Ishikawa (cell line): ENCODE data around the gene STAT2.

Experiments
- CEBPB ChIP-seq: IDR thresholded peaks from 2 replicates; pipeline ENCODE4 v1.6.1; 2012
- CREB1 ChIP-seq: IDR thresholded peaks from 2 replicates; pipeline ENCODE4 v1.6.1; 2012; ENCODE audit warnings: low read depth
- EGR1 ChIP-seq: IDR thresholded peaks from 2 replicates; pipeline ENCODE4 v1.6.1; 2012
- EP300 ChIP-seq: IDR thresholded peaks from 2 replicates; pipeline ENCODE4 v1.6.1; 2012; ENCODE audit warnings: borderline replicate concordance
- FOXM1 ChIP-seq: IDR thresholded peaks from 2 replicates; pipeline ENCODE4 v1.6.1; 2012; ENCODE audit warnings: low read depth, borderline replicate concordance
- MAX ChIP-seq: IDR thresholded peaks from 2 replicates; pipeline ENCODE4 v1.6.1; 2012
- NFIC ChIP-seq: IDR thresholded peaks from 2 replicates; pipeline ENCODE4 v1.6.1; 2012
- RAD21 ChIP-seq: IDR thresholded peaks from 2 replicates; pipeline ENCODE4 v1.6.1; 2012; ENCODE audit warnings: low read depth
- TAF1 ChIP-seq: IDR thresholded peaks from 2 replicates; pipeline ENCODE4 v1.6.1; 2012; ENCODE audit warnings: low read depth, mild to moderate bottlenecking
- TCF12 ChIP-seq: IDR thresholded peaks from 2 replicates; pipeline ENCODE4 v1.6.1; 2012; ENCODE audit warnings: low read depth
- TEAD4 ChIP-seq: IDR thresholded peaks from 2 replicates; pipeline ENCODE4 v1.6.1; 2012
- USF1 ChIP-seq: IDR thresholded peaks from 2 replicates; pipeline ENCODE4 v1.6.1; 2012
- YY1 ChIP-seq: IDR thresholded peaks from 2 replicates; pipeline ENCODE4 v1.6.1; 2012; ENCODE audit warnings: low read depth
- ZBTB7A ChIP-seq: IDR thresholded peaks from 2 replicates; pipeline ENCODE4 v1.6.1; 2012; ENCODE audit warnings: low read depth
- TF ChIP-seq, protein P1 (sequence below): IDR thresholded peaks from 2 replicates; pipeline ENCODE4 v1.6.1; 2012; ENCODE audit warnings: low read depth, mild to moderate bottlenecking

STAT2 gene

DNA sequence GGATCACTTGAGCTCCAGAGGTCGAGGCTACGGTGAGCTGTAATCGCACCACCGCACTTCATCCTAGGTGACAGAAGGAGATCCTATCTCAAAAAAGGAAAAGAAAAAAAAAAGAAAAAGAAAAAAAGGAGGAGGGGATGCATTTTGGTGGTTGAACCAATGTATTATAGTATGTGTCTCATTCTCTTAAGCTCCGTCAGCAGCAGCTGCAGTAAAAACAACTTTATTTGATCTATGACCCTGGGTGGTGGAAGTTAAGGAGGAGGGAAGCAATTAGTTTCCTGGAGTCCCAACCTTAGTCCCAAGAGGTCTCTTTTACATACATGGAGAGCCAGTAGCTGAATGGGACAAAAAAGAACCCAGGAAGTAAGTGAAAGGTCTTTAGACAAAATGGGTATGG lies 29.5 kb upstream of the STAT2 start:
- no peak for TF ChIP-seq TAF1
- TF ChIP-seq EGR1, result no peak
- no peak for TF ChIP-seq YY1
- TF ChIP-seq TEAD4, result no peak
- TF ChIP-seq NFIC, result no peak
- no peak for TF ChIP-seq ZBTB7A
- no peak for TF ChIP-seq MAX
- TF ChIP-seq USF1, result no peak
- no peak for TF ChIP-seq CEBPB
- no peak for TF ChIP-seq FOXM1
- no peak for TF ChIP-seq RAD21
- no peak for TF ChIP-seq CREB1
- no peak for TF ChIP-seq EP300
- TF ChIP-seq TCF12, result no peak
- TF ChIP-seq, protein P1, sequence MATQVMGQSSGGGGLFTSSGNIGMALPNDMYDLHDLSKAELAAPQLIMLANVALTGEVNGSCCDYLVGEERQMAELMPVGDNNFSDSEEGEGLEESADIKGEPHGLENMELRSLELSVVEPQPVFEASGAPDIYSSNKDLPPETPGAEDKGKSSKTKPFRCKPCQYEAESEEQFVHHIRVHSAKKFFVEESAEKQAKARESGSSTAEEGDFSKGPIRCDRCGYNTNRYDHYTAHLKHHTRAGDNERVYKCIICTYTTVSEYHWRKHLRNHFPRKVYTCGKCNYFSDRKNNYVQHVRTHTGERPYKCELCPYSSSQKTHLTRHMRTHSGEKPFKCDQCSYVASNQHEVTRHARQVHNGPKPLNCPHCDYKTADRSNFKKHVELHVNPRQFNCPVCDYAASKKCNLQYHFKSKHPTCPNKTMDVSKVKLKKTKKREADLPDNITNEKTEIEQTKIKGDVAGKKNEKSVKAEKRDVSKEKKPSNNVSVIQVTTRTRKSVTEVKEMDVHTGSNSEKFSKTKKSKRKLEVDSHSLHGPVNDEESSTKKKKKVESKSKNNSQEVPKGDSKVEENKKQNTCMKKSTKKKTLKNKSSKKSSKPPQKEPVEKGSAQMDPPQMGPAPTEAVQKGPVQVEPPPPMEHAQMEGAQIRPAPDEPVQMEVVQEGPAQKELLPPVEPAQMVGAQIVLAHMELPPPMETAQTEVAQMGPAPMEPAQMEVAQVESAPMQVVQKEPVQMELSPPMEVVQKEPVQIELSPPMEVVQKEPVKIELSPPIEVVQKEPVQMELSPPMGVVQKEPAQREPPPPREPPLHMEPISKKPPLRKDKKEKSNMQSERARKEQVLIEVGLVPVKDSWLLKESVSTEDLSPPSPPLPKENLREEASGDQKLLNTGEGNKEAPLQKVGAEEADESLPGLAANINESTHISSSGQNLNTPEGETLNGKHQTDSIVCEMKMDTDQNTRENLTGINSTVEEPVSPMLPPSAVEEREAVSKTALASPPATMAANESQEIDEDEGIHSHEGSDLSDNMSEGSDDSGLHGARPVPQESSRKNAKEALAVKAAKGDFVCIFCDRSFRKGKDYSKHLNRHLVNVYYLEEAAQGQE, result no peak

DNA sequence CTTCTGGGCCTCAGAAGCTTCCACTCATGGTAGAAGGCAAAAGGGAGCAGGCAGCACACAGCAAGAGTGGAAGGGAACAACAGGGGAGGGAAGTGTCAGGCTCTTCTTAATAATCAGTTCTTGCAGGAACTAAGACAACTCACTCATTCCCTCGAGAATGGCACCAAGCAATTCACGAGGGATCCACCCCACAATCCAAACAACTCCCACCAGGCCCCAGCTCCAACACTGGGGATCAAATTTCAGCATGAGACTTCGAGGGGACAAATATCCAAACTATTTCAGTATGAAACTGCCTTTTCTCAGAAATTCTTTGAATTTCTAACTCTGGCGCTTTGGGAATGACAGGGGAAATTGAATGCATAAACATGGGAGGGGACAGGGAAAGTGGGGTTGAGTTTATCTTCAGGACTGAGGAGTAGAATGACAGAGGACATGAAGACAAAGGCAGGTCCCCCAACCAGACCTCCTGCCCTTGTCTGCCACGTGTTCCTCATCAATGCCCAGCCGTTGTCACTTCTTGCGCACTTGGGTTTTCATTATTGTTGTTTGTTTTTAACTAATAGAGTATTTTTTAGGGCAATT lies 27.3 kb upstream of the STAT2 start:
- TF ChIP-seq YY1, result no peak
- no peak for TF ChIP-seq FOXM1
- TF ChIP-seq MAX, result no peak
- peak; percentile 19; the same call in 1 of the 2 replicates for TF ChIP-seq TEAD4
- no peak for TF ChIP-seq NFIC

- TF ChIP-seq NFIC (peak; percentile 82), CREB1 (no peak), TEAD4 (no peak), USF1 (no peak), MAX (no peak), YY1 (0 out of 2 replicates have a peak, but pooled peaks have one; percentile 38), EP300 (no peak), TCF12 (no peak)
- TF ChIP-seq, protein P1, result no peak
Observed at GRCh38 chr12:56385873-56386272, 26.0 kb upstream of the STAT2 start.

DNA sequence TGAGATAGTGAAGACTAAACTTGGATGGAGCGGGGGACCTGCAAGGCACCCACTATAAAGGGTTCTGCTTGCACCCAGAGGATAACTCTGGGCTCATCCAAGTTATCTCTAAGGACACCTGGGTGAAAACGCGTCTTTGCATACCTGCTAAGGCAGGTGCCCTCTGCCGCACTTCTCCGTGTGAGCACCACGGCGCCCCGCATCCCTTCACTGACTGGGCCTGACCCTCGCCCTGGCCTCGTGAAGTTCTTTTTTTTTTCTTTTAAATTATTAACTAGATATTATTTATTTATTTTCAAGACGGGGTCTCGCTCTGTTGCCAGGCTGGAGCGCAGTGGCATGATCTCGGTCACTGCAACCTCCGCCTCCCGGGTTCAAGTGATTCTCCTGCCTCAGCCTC lies 22.7 kb upstream of the STAT2 start:
- TF ChIP-seq MAX (no peak), FOXM1 (no peak), USF1 (no peak), ZBTB7A (no peak), TAF1 (no peak), TCF12 (no peak), EGR1 (no peak), CEBPB (no peak), EP300 (no peak), NFIC (no peak), RAD21 (no peak), CREB1 (no peak), TEAD4 (no peak), YY1 (no peak)
- TF ChIP-seq, protein P1, result no peak
